Measurements from ENCODE around the gene TXN. TPM values are rescaled to one million over a fixed set of nuclear protein-coding genes. Genes with fewer than 3 reads are reported as not detected.

The TXN gene
- total and polyA plus RNA-seq, 9 donors: 84.4 to 176 (median 117) TPM

GRCh38 chr9:110246214-110246613 is 10.1 kb downstream of the TXN start:
- no peak for DNase-seq
- 96 to 98% (median 97%) methylated on average over 6 of the region's 6 CpGs for WGBS, 3 donors
- TF ChIP-seq EP300 (IDR thresholded peaks at IDR 0.05) (no peak), CTCF (IDR thresholded peaks at IDR 0.05) (no peak), POLR2A (IDR thresholded peaks at IDR 0.05) (no peak)
- no peaks in the 10 kb centered on the region for H3K36me3 ChIP-seq
- intact Hi-C loops (cut with DNase I): no loop called here
- no peak overlapping the region for H3K27ac ChIP-seq
- no peaks in the 10 kb centered on the region for H3K27me3 ChIP-seq
- no peaks in the 10 kb centered on the region for H3K9me3 ChIP-seq
- H3K4me3 ChIP-seq: no peak overlapping the region
- H3K4me1 ChIP-seq (ENCODE audit: insufficient read depth): no peaks in the 10 kb centered on the region

GRCh38 chr9:110244616-110245015 is 11.7 kb downstream of the TXN start:
- 66 to 91% (median 76%) methylated on average over 3 of the region's 3 CpGs for WGBS, 3 donors

GRCh38 chr9:110241858-110242321 is 14.4 kb downstream of the TXN start:
- no peak for TF ChIP-seq EP300 (IDR thresholded peaks at IDR 0.05)
- no peak for TF ChIP-seq CTCF (IDR thresholded peaks at IDR 0.05)
- no peak for TF ChIP-seq POLR2A (IDR thresholded peaks at IDR 0.05)
- H3K36me3 ChIP-seq: no peaks in the 10 kb centered on the region
- 94 to 97% (median 94%) methylated on average over 1 of the region's 1 CpG for WGBS, 3 donors

More at GRCh38 chr9:110244616-110245015, 11.7 kb downstream of the TXN start:
- Histone ChIP-seq H3K36me3 (no peaks in the 10 kb centered on the region), H3K4me1 (ENCODE audit: insufficient read depth) (peaks cover 4% of the 10 kb centered on the region), H3K4me3 (no peak overlapping the region), H3K27ac (no peak overlapping the region), H3K27me3 (no peaks in the 10 kb centered on the region), H3K9me3 (no peaks in the 10 kb centered on the region)
- TF ChIP-seq CTCF (IDR thresholded peaks at IDR 0.05): no peak
- TF ChIP-seq EP300 (IDR thresholded peaks at IDR 0.05): no peak
- no peak for TF ChIP-seq POLR2A (IDR thresholded peaks at IDR 0.05)
- intact Hi-C loops (cut with DNase I): no loop called here
- no peak for DNase-seq

GRCh38 chr9:110241260-110241857 is 14.9 kb downstream of the TXN start:
- TF ChIP-seq POLR2A (IDR thresholded peaks at IDR 0.05) (no peak), EP300 (IDR thresholded peaks at IDR 0.05) (no peak), CTCF (IDR thresholded peaks at IDR 0.05) (no peak)
- Histone ChIP-seq H3K4me3 (no peak overlapping the region), H3K4me1 (ENCODE audit: insufficient read depth) (peaks cover 4% of the 10 kb centered on the region), H3K36me3 (no peaks in the 10 kb centered on the region), H3K27me3 (no peaks in the 10 kb centered on the region), H3K27ac (no peak overlapping the region), H3K9me3 (no peaks in the 10 kb centered on the region)
- DNase-seq: no peak
- intact Hi-C loops (cut with DNase I): no loop called here
- WGBS, 3 donors: 95 to 97% (median 96%) methylated on average over 3 of the region's 3 CpGs

More at GRCh38 chr9:110241858-110242321, 14.4 kb downstream of the TXN start:
- Histone ChIP-seq H3K4me1 (ENCODE audit: insufficient read depth) (peaks cover 4% of the 10 kb centered on the region), H3K9me3 (no peaks in the 10 kb centered on the region), H3K27me3 (no peaks in the 10 kb centered on the region), H3K4me3 (no peak overlapping the region), H3K27ac (no peak overlapping the region)
- DNase-seq: no peak
- intact Hi-C loops (cut with DNase I): no loop called here
